Measurements from ENCODE around the gene GNAL.

GNAL gene

GRCh38 chr18:11889284-11889683, 200.2 kb downstream of the GNAL start:
- TF ChIP-seq REST (IDR thresholded peaks at IDR 0.05; ENCODE audit: insufficient read depth in 1 of 2, low read depth in 2 of 2, low read length in 2 of 2) (no peak), SIN3A (IDR thresholded peaks at IDR 0.05; ENCODE audit: borderline replicate concordance, insufficient read depth, low read length) (no peak), POLR2AphosphoS5 (IDR thresholded peaks at IDR 0.05; ENCODE audit: low read depth, low read length) (no peak), FOXP2 (optimal IDR thresholded peaks at IDR 0.05; ENCODE audit: borderline replicate concordance, extremely low read depth, extremely low read length, insufficient read depth) (no peak), TAF1 (IDR thresholded peaks at IDR 0.05; ENCODE audit: borderline replicate concordance, insufficient read depth, low read length) (no peak)

GRCh38 chr18:11891737-11892136, 202.7 kb downstream of the GNAL start:
- TF ChIP-seq REST (IDR thresholded peaks at IDR 0.05; ENCODE audit: insufficient read depth in 1 of 2, low read depth in 2 of 2, low read length in 2 of 2): no peak
- TF ChIP-seq SIN3A (IDR thresholded peaks at IDR 0.05; ENCODE audit: borderline replicate concordance, insufficient read depth, low read length): no peak
- TF ChIP-seq POLR2AphosphoS5 (IDR thresholded peaks at IDR 0.05; ENCODE audit: low read depth, low read length): no peak
- TF ChIP-seq FOXP2 (optimal IDR thresholded peaks at IDR 0.05; ENCODE audit: borderline replicate concordance, extremely low read depth, extremely low read length, insufficient read depth): no peak
- TF ChIP-seq TAF1 (IDR thresholded peaks at IDR 0.05; ENCODE audit: borderline replicate concordance, insufficient read depth, low read length): no peak

- no peak for TF ChIP-seq REST (IDR thresholded peaks at IDR 0.05; ENCODE audit: insufficient read depth in 1 of 2, low read depth in 2 of 2, low read length in 2 of 2)
- no peak for TF ChIP-seq POLR2AphosphoS5 (IDR thresholded peaks at IDR 0.05; ENCODE audit: low read depth, low read length)
- TF ChIP-seq SIN3A (IDR thresholded peaks at IDR 0.05; ENCODE audit: borderline replicate concordance, insufficient read depth, low read length): no peak
- TF ChIP-seq FOXP2 (optimal IDR thresholded peaks at IDR 0.05; ENCODE audit: borderline replicate concordance, extremely low read depth, extremely low read length, insufficient read depth): no peak
- TF ChIP-seq TAF1 (IDR thresholded peaks at IDR 0.05; ENCODE audit: borderline replicate concordance, insufficient read depth, low read length): no peak
Measured at GRCh38 chr18:11897781-11898180, 208.7 kb downstream of the GNAL start.

- TF ChIP-seq SIN3A (IDR thresholded peaks at IDR 0.05; ENCODE audit: borderline replicate concordance, insufficient read depth, low read length) (no peak), POLR2AphosphoS5 (IDR thresholded peaks at IDR 0.05; ENCODE audit: low read depth, low read length) (no peak)
Measured at GRCh38 chr18:11899063-11899462, 210.0 kb downstream of the GNAL start.

- TF ChIP-seq POLR2AphosphoS5 (IDR thresholded peaks at IDR 0.05; ENCODE audit: low read depth, low read length) (no peak), FOXP2 (optimal IDR thresholded peaks at IDR 0.05; ENCODE audit: borderline replicate concordance, extremely low read depth, extremely low read length, insufficient read depth) (no peak), REST (IDR thresholded peaks at IDR 0.05; ENCODE audit: insufficient read depth in 1 of 2, low read depth in 2 of 2, low read length in 2 of 2) (no peak), TAF1 (IDR thresholded peaks at IDR 0.05; ENCODE audit: borderline replicate concordance, insufficient read depth, low read length) (no peak), SIN3A (IDR thresholded peaks at IDR 0.05; ENCODE audit: borderline replicate concordance, insufficient read depth, low read length) (no peak)
Measured at GRCh38 chr18:11901826-11902438, 212.9 kb downstream of the GNAL start.
